ENCODE measurements around the gene GLUL.

- TF ChIP-seq ZFX (IDR thresholded peaks at IDR 0.05) (no peak), REST (IDR thresholded peaks at IDR 0.05; ENCODE audit: low read depth) (no peak), SRF (IDR thresholded peaks at IDR 0.05; ENCODE audit: low read depth) (no peak), TCF7L2 (IDR thresholded peaks at IDR 0.05; ENCODE audit: borderline replicate concordance, extremely low read depth, insufficient read depth, insufficient read length) (no peak), EZH2 (IDR thresholded peaks at IDR 0.05) (no peak), EGR1 (IDR thresholded peaks at IDR 0.05; ENCODE audit: low read depth) (no peak)
- TF ChIP-seq, protein P1, sequence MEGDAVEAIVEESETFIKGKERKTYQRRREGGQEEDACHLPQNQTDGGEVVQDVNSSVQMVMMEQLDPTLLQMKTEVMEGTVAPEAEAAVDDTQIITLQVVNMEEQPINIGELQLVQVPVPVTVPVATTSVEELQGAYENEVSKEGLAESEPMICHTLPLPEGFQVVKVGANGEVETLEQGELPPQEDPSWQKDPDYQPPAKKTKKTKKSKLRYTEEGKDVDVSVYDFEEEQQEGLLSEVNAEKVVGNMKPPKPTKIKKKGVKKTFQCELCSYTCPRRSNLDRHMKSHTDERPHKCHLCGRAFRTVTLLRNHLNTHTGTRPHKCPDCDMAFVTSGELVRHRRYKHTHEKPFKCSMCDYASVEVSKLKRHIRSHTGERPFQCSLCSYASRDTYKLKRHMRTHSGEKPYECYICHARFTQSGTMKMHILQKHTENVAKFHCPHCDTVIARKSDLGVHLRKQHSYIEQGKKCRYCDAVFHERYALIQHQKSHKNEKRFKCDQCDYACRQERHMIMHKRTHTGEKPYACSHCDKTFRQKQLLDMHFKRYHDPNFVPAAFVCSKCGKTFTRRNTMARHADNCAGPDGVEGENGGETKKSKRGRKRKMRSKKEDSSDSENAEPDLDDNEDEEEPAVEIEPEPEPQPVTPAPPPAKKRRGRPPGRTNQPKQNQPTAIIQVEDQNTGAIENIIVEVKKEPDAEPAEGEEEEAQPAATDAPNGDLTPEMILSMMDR (IDR thresholded peaks at IDR 0.05 in 2 of 3, conservative IDR thresholded peaks at IDR 0.05 in 1 of 3; ENCODE audit: borderline replicate concordance in 1 of 3, insufficient read depth in 1 of 3, low read depth in 2 of 3, low read length in 2 of 3), result no peak
Measured at GRCh38 chr1:182370532-182370931, 21.1 kb downstream of the GLUL start.
